ENCODE measurements around the gene VPS9D1. TPM values are rescaled to one million over a fixed set of nuclear protein-coding genes. Genes with fewer than 3 reads are reported as not detected.

The VPS9D1 gene
- total and polyA plus RNA-seq, 2 experiments from 2014 or later: 4.8 to 19.5 TPM

- Histone ChIP-seq H3K9me3 (ENCODE audit: low read depth) (no peaks in the 10 kb centered on the region), H3K4me3 (no peak overlapping the region), H3K27ac (no peak overlapping the region), H3K4me1 (ENCODE audit: insufficient read depth) (no peaks in the 10 kb centered on the region), H3K9ac (no peak overlapping the region), H4K20me1 (ENCODE audit: insufficient read depth) (no peaks in the 10 kb centered on the region), H3K27me3 (replicated peaks; ENCODE audit: insufficient read depth) (no peaks in the 10 kb centered on the region), H3F3A (ENCODE audit: insufficient read depth) (peaks cover 5% of the 10 kb centered on the region; the same call in 1 of the 2 replicates), H2AFZ (no peak overlapping the region), H3K36me3 (ENCODE audit: low read depth) (peaks cover 17% of the 10 kb centered on the region; the same call in 1 of the 2 replicates), H3K4me2 (ENCODE audit: unreplicated experiment) (no peak overlapping the region), H3K9me2 (ENCODE audit: insufficient read depth) (no peaks in the 10 kb centered on the region), H3K79me2 (ENCODE audit: insufficient read depth) (no peaks in the 10 kb centered on the region)
- no peak for TF ChIP-seq EZH2phosphoT487 (IDR thresholded peaks at IDR 0.05; ENCODE audit: insufficient read depth, low read depth)
- no peak for TF ChIP-seq EZH2 (IDR thresholded peaks at IDR 0.05; ENCODE audit: insufficient read depth, poor library complexity, severe bottlenecking)
- 87 to 90% methylated on average over 11 of the region's 11 CpGs for WGBS, 2 experiments (ENCODE audit: low coverage in 1 of 2, low lambda C conversion rate in 2 of 2, missing lambda C conversion rate in 2 of 2)
- no peak for DNase-seq
- in situ Hi-C loops (cut with MboI): no loop called here
These were observed 20.8 kb upstream of the VPS9D1 start for GRCh38 chr16:89741342-89742014.

DNA sequence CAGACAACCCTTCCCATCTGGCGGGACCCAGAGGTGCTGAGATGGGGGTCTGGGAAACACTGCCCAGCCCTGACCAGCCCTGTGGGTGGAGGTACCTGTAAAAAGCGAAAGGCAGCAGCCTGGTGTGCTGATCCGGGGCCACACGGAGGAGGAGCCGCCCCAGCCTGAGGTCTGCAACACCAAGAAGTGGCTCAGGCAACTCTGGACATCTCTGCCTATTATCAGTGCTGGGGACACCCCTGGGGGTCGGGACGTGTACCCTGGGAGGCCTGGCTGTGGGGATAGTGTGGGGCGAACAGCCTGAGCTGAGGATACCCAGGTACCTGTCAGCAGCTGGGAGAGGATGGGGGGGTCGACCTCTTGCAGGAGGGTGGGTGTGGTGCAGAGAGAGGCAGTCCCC, 18.7 kb upstream of the VPS9D1 start:
- Histone ChIP-seq H3K9me3 (ENCODE audit: low read depth) (no peaks in the 10 kb centered on the region), H3K27ac (no peak overlapping the region), H3K79me2 (ENCODE audit: insufficient read depth) (no peaks in the 10 kb centered on the region; the same call in 1 of the 2 replicates), H3K4me1 (ENCODE audit: insufficient read depth) (no peaks in the 10 kb centered on the region), H3K36me3 (ENCODE audit: low read depth) (peaks cover 35% of the 10 kb centered on the region; the same call in 1 of the 2 replicates), H3K9ac (no peak overlapping the region), H2AFZ (no peak overlapping the region), H3K9me2 (ENCODE audit: insufficient read depth) (no peaks in the 10 kb centered on the region), H3K27me3 (replicated peaks; ENCODE audit: insufficient read depth) (no peaks in the 10 kb centered on the region), H3K4me3 (no peak overlapping the region), H3F3A (ENCODE audit: insufficient read depth) (peaks cover 5% of the 10 kb centered on the region; the same call in 1 of the 2 replicates), H4K20me1 (ENCODE audit: insufficient read depth) (no peaks in the 10 kb centered on the region), H3K4me2 (ENCODE audit: unreplicated experiment) (no peak overlapping the region)
- no peak for DNase-seq
- TF ChIP-seq EZH2 (IDR thresholded peaks at IDR 0.05; ENCODE audit: insufficient read depth, poor library complexity, severe bottlenecking) (no peak), EZH2phosphoT487 (IDR thresholded peaks at IDR 0.05; ENCODE audit: insufficient read depth, low read depth) (no peak)
- WGBS, 2 experiments (ENCODE audit: low coverage in 1 of 2, low lambda C conversion rate in 2 of 2, missing lambda C conversion rate in 2 of 2): 96 to 97% methylated on average over 9 of the region's 9 CpGs
- in situ Hi-C loops (cut with MboI): no loop called here

DNA sequence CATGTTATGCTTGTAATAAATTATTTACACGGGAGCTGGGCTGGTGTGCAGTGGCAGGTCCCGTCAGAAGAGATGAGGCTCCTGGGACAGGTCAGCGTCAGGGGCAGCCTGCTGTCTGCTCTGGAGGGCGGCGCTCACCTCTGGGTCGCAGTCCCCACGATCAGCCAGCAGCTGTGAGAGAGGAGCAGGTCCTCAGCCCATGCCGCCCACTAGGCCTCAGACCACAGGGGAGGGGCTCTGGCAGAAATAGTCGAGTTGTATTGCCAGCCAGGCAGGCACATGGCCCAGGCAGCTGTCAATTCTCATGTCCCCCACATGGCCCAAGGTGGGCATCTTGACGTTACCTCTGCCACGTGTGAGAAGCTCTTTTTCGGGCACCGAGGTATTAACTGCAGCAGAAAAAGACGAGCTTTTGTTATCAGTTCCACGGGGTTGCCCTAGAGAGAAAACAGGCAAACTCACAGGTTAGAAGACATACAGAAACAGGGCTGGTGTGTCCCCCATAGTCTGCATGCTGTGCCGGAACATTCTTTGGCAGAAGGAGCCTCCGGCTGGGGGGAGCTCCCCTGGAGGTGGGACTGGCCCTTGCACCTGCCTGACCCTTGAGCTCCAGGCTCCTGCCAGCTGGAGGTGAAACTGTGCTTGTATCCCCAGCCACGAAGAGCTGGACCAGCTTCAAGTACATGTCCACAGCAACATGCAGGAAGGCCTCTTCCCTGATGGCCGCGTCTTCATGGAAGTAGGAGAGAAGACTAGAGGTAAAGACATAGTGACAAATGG, 18.0 kb upstream of the VPS9D1 start:
- in situ Hi-C loops (cut with MboI): no loop called here
- peaks cover 5% of the 10 kb centered on the region; the same call in 1 of the 2 replicates for H3F3A ChIP-seq (ENCODE audit: insufficient read depth)
- H3K9me2 ChIP-seq (ENCODE audit: insufficient read depth): no peaks in the 10 kb centered on the region
- no peak overlapping the region for H3K4me3 ChIP-seq
- H3K9ac ChIP-seq: no peak overlapping the region
- H2AFZ ChIP-seq: no peak overlapping the region
- DNase-seq: no peak
- H3K4me1 ChIP-seq (ENCODE audit: insufficient read depth): no peaks in the 10 kb centered on the region
- no peaks in the 10 kb centered on the region for H3K9me3 ChIP-seq (ENCODE audit: low read depth)
- no peak overlapping the region for H3K27ac ChIP-seq
- H3K27me3 ChIP-seq (replicated peaks; ENCODE audit: insufficient read depth): no peaks in the 10 kb centered on the region
- no peaks in the 10 kb centered on the region; the same call in 1 of the 2 replicates for H3K79me2 ChIP-seq (ENCODE audit: insufficient read depth)
- WGBS, 2 experiments (ENCODE audit: low coverage in 1 of 2, low lambda C conversion rate in 2 of 2, missing lambda C conversion rate in 2 of 2): 84 to 85% methylated on average over 20 of the region's 20 CpGs
- no peaks in the 10 kb centered on the region for H4K20me1 ChIP-seq (ENCODE audit: insufficient read depth)
- TF ChIP-seq EZH2 (IDR thresholded peaks at IDR 0.05; ENCODE audit: insufficient read depth, poor library complexity, severe bottlenecking) (no peak), EZH2phosphoT487 (IDR thresholded peaks at IDR 0.05; ENCODE audit: insufficient read depth, low read depth) (no peak)
- no peak overlapping the region for H3K4me2 ChIP-seq (ENCODE audit: unreplicated experiment)
- H3K36me3 ChIP-seq (ENCODE audit: low read depth): peaks cover 41% of the 10 kb centered on the region; the same call in 1 of the 2 replicates

DNA sequence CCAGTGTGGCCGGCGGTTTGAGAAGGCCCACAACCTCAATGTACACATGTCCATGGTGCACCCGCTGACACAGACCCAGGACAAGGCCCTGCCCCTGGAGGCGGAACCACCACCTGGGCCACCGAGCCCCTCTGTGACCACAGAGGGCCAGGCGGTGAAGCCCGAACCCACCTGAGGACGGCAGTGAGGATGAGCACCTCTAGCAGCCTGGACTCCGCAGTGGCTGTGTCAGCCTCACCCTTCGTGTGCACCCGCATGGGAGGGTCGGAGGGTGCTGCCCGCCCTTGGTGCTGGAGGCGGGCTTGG, 17.3 kb upstream of the VPS9D1 start:
- Histone ChIP-seq H3F3A (ENCODE audit: insufficient read depth) (peaks cover 5% of the 10 kb centered on the region; the same call in 1 of the 2 replicates), H3K9me3 (ENCODE audit: low read depth) (no peaks in the 10 kb centered on the region), H2AFZ (no peak overlapping the region), H3K36me3 (ENCODE audit: low read depth) (peaks cover 42% of the 10 kb centered on the region; the same call in 1 of the 2 replicates), H3K4me3 (no peak overlapping the region), H3K27ac (no peak overlapping the region), H3K79me2 (ENCODE audit: insufficient read depth) (no peaks in the 10 kb centered on the region; the same call in 1 of the 2 replicates), H4K20me1 (ENCODE audit: insufficient read depth) (no peaks in the 10 kb centered on the region), H3K9ac (no peak overlapping the region), H3K4me1 (ENCODE audit: insufficient read depth) (no peaks in the 10 kb centered on the region), H3K27me3 (replicated peaks; ENCODE audit: insufficient read depth) (no peaks in the 10 kb centered on the region), H3K4me2 (ENCODE audit: unreplicated experiment) (no peak overlapping the region), H3K9me2 (ENCODE audit: insufficient read depth) (no peaks in the 10 kb centered on the region)
- in situ Hi-C loops (cut with MboI): no loop called here
- no peak for DNase-seq
- WGBS, 2 experiments (ENCODE audit: low coverage in 1 of 2, low lambda C conversion rate in 2 of 2, missing lambda C conversion rate in 2 of 2): 90 to 91% methylated on average over 10 to 14 of the region's 14 CpGs
- TF ChIP-seq EZH2phosphoT487 (IDR thresholded peaks at IDR 0.05; ENCODE audit: insufficient read depth, low read depth): no peak
- TF ChIP-seq EZH2 (IDR thresholded peaks at IDR 0.05; ENCODE audit: insufficient read depth, poor library complexity, severe bottlenecking): no peak
